HCT116 (cell line): ENCODE data around the gene PI4KA.

ENCODE experiments used
- ATF3 ChIP-seq: IDR thresholded peaks from 2 replicates; pipeline ENCODE4 v1.6.1; 2012
- CEBPB ChIP-seq: IDR thresholded peaks from 2 replicates; pipeline ENCODE4 v1.6.1; 2012; ENCODE audit warnings: low read depth
- CTCF ChIP-seq, 3 experiments: fragments of 200-600 bp in 1 of 3; sonication (generic) in 1 of 3; IDR thresholded peaks in 2 of 3; conservative IDR thresholded peaks in 1 of 3; 2 replicates each; pipeline ENCODE4 v1.5.1; 2012 to 2017; ENCODE audit warnings: low read depth in 2 of 3, low read length in 2 of 3, antibody characterized with exemption in 1 of 3, borderline replicate concordance in 1 of 3, control low read depth in 1 of 3, mild to moderate bottlenecking in 1 of 3, mixed read lengths in 1 of 3, mixed run types in 1 of 3, moderate library complexity in 1 of 3; ENCODE audit not compliant: insufficient read depth in 1 of 3
- EZH2 ChIP-seq: fragments of 200-600 bp; sonication (generic); IDR thresholded peaks from 2 replicates; pipeline ENCODE4 v1.6.1; 2017; ENCODE audit warnings: antibody characterized with exemption, mixed run types
- POLR2A ChIP-seq: IDR thresholded peaks from 2 replicates; pipeline ENCODE4 v1.7.0; 2011; ENCODE audit warnings: borderline replicate concordance; ENCODE audit not compliant: insufficient read depth, insufficient read length; ENCODE audit errors: extremely low read depth
- POLR2AphosphoS5 ChIP-seq: IDR thresholded peaks from 2 replicates; pipeline ENCODE4 v1.6.1; 2011; ENCODE audit warnings: mild to moderate bottlenecking, low read depth, low read length, moderate library complexity
- REST ChIP-seq: IDR thresholded peaks from 2 replicates; pipeline ENCODE4 v1.6.1; 2012; ENCODE audit warnings: low read depth
- SP1 ChIP-seq: IDR thresholded peaks from 2 replicates; pipeline ENCODE4 v1.6.1; 2012; ENCODE audit warnings: low read depth
- ZNF274 ChIP-seq: fragments of 200-500 bp; sonication (Bioruptor generic); IDR thresholded peaks from 2 replicates; pipeline ENCODE4 v1.6.1; 2014; ENCODE audit warnings: mild to moderate bottlenecking, low read depth, low read length, inconsistent platforms

GRCh38 chr22:20773793-20774212 lies 84.8 kb downstream of the PI4KA start, which contains the start of gene SERPIND1:
- no peak for TF ChIP-seq REST
- no peak for TF ChIP-seq ATF3
- no peak for TF ChIP-seq CTCF (IDR thresholded peaks at IDR 0.05 in 2 of 3, conservative IDR thresholded peaks at IDR 0.05 in 1 of 3; ENCODE audit: borderline replicate concordance in 1 of 3, insufficient read depth in 1 of 3, low read depth in 2 of 3, low read length in 2 of 3)
- no peak for TF ChIP-seq POLR2A
- no peak for TF ChIP-seq ZNF274
- no peak for TF ChIP-seq CEBPB
- no peak for TF ChIP-seq POLR2AphosphoS5
- no peak for TF ChIP-seq SP1
- TF ChIP-seq EZH2, result no peak
